Measurements from ENCODE around the gene SWSAP1. TPM values are rescaled to one million over a fixed set of nuclear protein-coding genes. Genes with fewer than 3 reads are reported as not detected.

SWSAP1 gene
- total and polyA plus RNA-seq, 2 of the 8 experiments (the other 6 are each of a cell fraction or from before 2014, with no cell fraction given) = 3.1 to 5.2 TPM

Small RNA genes within 50 kb of the gene (small RNA-seq; reads per million reads assigned to genes)
- gene RF00019 (ENCODE audit: insufficient read depth) = not detected

Other genes with a start within 250 kb of the SWSAP1 start
- gene SPC24, start 218.9 kb upstream of the SWSAP1 start, total RNA-seq (2021; fragmentation: NEBNext Ultra II Directional; extraction: Animal tissue kit (Norgen Biotek cat#: 25700)) = 42.4 and 49.9 TPM in 2 replicates
- 17.7 and 18.0 TPM in 2 replicates for gene SPC24, start 218.9 kb upstream of the SWSAP1 start, polyA plus RNA-seq (2011; rRNA removed)
- 42.3 and 47.9 TPM in 2 replicates for gene KANK2, start 177.1 kb upstream of the SWSAP1 start, total RNA-seq (2021; fragmentation: NEBNext Ultra II Directional; extraction: Animal tissue kit (Norgen Biotek cat#: 25700))
- gene KANK2, start 177.1 kb upstream of the SWSAP1 start, polyA plus RNA-seq (2011; rRNA removed) = 25.2 and 47.7 TPM in 2 replicates
- not detected in 2 replicates for gene ANGPTL8, start 135.0 kb upstream of the SWSAP1 start, total RNA-seq (2021; fragmentation: NEBNext Ultra II Directional; extraction: Animal tissue kit (Norgen Biotek cat#: 25700))
- not detected in 2 replicates for gene ANGPTL8, start 135.0 kb upstream of the SWSAP1 start, polyA plus RNA-seq (2011; rRNA removed)
- 44.1 and 54.7 TPM in 2 replicates for gene DOCK6, start 112.1 kb upstream of the SWSAP1 start, total RNA-seq (2021; fragmentation: NEBNext Ultra II Directional; extraction: Animal tissue kit (Norgen Biotek cat#: 25700))
- gene DOCK6, start 112.1 kb upstream of the SWSAP1 start, polyA plus RNA-seq (2011; rRNA removed) = 25.5 and 48.4 TPM in 2 replicates
- gene TSPAN16, start 78.5 kb upstream of the SWSAP1 start, total RNA-seq (2021; fragmentation: NEBNext Ultra II Directional; extraction: Animal tissue kit (Norgen Biotek cat#: 25700)) = not detected in 2 replicates
- gene TSPAN16, start 78.5 kb upstream of the SWSAP1 start, polyA plus RNA-seq (2011; rRNA removed) = not detected in 2 replicates
- gene RAB3D, start 35.0 kb upstream of the SWSAP1 start, total RNA-seq (2021; fragmentation: NEBNext Ultra II Directional; extraction: Animal tissue kit (Norgen Biotek cat#: 25700)) = 23.8 and 24.4 TPM in 2 replicates
- 17.8 and 23.3 TPM in 2 replicates for gene RAB3D, start 35.0 kb upstream of the SWSAP1 start, polyA plus RNA-seq (2011; rRNA removed)
- 73.5 and 78.2 TPM in 2 replicates for gene TMEM205, start 28.4 kb upstream of the SWSAP1 start, total RNA-seq (2021; fragmentation: NEBNext Ultra II Directional; extraction: Animal tissue kit (Norgen Biotek cat#: 25700))
- 423 and 441 TPM in 2 replicates for gene TMEM205, start 28.4 kb upstream of the SWSAP1 start, polyA plus RNA-seq (2011; rRNA removed)
- gene CCDC159, start 28.1 kb upstream of the SWSAP1 start, total RNA-seq (2021; fragmentation: NEBNext Ultra II Directional; extraction: Animal tissue kit (Norgen Biotek cat#: 25700)) = 4.0 and 5.5 TPM in 2 replicates
- gene CCDC159, start 28.1 kb upstream of the SWSAP1 start, polyA plus RNA-seq (2011; rRNA removed) = 5.4 and 7.1 TPM in 2 replicates
- gene PLPPR2, start 19.2 kb upstream of the SWSAP1 start, total RNA-seq (2021; fragmentation: NEBNext Ultra II Directional; extraction: Animal tissue kit (Norgen Biotek cat#: 25700)) = 9.5 and 11.7 TPM in 2 replicates
- gene PLPPR2, start 19.2 kb upstream of the SWSAP1 start, polyA plus RNA-seq (2011; rRNA removed) = 7.2 and 14.9 TPM in 2 replicates
- gene EPOR, start 9.6 kb downstream of the SWSAP1 start, total RNA-seq (2021; fragmentation: NEBNext Ultra II Directional; extraction: Animal tissue kit (Norgen Biotek cat#: 25700)) = 13.1 and 13.9 TPM in 2 replicates
- 23.4 and 32.3 TPM in 2 replicates for gene EPOR, start 9.6 kb downstream of the SWSAP1 start, polyA plus RNA-seq (2011; rRNA removed)
- 40.9 and 47.8 TPM in 2 replicates for gene RGL3, start 44.6 kb downstream of the SWSAP1 start, total RNA-seq (2021; fragmentation: NEBNext Ultra II Directional; extraction: Animal tissue kit (Norgen Biotek cat#: 25700))
- gene RGL3, start 44.6 kb downstream of the SWSAP1 start, polyA plus RNA-seq (2011; rRNA removed) = 36.9 and 78.7 TPM in 2 replicates
- gene ODAD3, start 60.5 kb downstream of the SWSAP1 start, total RNA-seq (2021; fragmentation: NEBNext Ultra II Directional; extraction: Animal tissue kit (Norgen Biotek cat#: 25700)) = 1.6 and 2.2 TPM in 2 replicates
- 2.1 and 4.4 TPM in 2 replicates for gene ODAD3, start 60.5 kb downstream of the SWSAP1 start, polyA plus RNA-seq (2011; rRNA removed)
- gene PRKCSH, start 61.0 kb downstream of the SWSAP1 start, total RNA-seq (2021; fragmentation: NEBNext Ultra II Directional; extraction: Animal tissue kit (Norgen Biotek cat#: 25700)) = 337 and 341 TPM in 2 replicates
- 97.2 and 267 TPM in 2 replicates for gene PRKCSH, start 61.0 kb downstream of the SWSAP1 start, polyA plus RNA-seq (2011; rRNA removed)
- gene ELAVL3, start 106.4 kb downstream of the SWSAP1 start, total RNA-seq (2021; fragmentation: NEBNext Ultra II Directional; extraction: Animal tissue kit (Norgen Biotek cat#: 25700)) = 1.0 and 2.0 TPM in 2 replicates
- gene ELAVL3, start 106.4 kb downstream of the SWSAP1 start, polyA plus RNA-seq (2011; rRNA removed) = 0.80 and 1.2 TPM in 2 replicates
- gene ZNF653, start 131.2 kb downstream of the SWSAP1 start, total RNA-seq (2021; fragmentation: NEBNext Ultra II Directional; extraction: Animal tissue kit (Norgen Biotek cat#: 25700)) = 7.9 and 9.5 TPM in 2 replicates
- 7.0 and 13.0 TPM in 2 replicates for gene ZNF653, start 131.2 kb downstream of the SWSAP1 start, polyA plus RNA-seq (2011; rRNA removed)
- 53.5 and 55.7 TPM in 2 replicates for gene ECSIT, start 154.5 kb downstream of the SWSAP1 start, total RNA-seq (2021; fragmentation: NEBNext Ultra II Directional; extraction: Animal tissue kit (Norgen Biotek cat#: 25700))
- 74.1 and 118 TPM in 2 replicates for gene ECSIT, start 154.5 kb downstream of the SWSAP1 start, polyA plus RNA-seq (2011; rRNA removed)
- 29.8 and 32.4 TPM in 2 replicates for gene CNN1, start 164.2 kb downstream of the SWSAP1 start, total RNA-seq (2021; fragmentation: NEBNext Ultra II Directional; extraction: Animal tissue kit (Norgen Biotek cat#: 25700))
- gene CNN1, start 164.2 kb downstream of the SWSAP1 start, polyA plus RNA-seq (2011; rRNA removed) = 50.8 and 62.8 TPM in 2 replicates
- 84.2 and 88.4 TPM in 2 replicates for gene ELOF1, start 184.6 kb downstream of the SWSAP1 start, total RNA-seq (2021; fragmentation: NEBNext Ultra II Directional; extraction: Animal tissue kit (Norgen Biotek cat#: 25700))
- gene ELOF1, start 184.6 kb downstream of the SWSAP1 start, polyA plus RNA-seq (2011; rRNA removed) = 101 and 160 TPM in 2 replicates
- gene ACP5, start 203.0 kb downstream of the SWSAP1 start, total RNA-seq (2021; fragmentation: NEBNext Ultra II Directional; extraction: Animal tissue kit (Norgen Biotek cat#: 25700)) = 8.3 and 9.0 TPM in 2 replicates
- 14.3 and 16.5 TPM in 2 replicates for gene ACP5, start 203.0 kb downstream of the SWSAP1 start, polyA plus RNA-seq (2011; rRNA removed)
- gene ZNF627, start 222.8 kb downstream of the SWSAP1 start, total RNA-seq (2021; fragmentation: NEBNext Ultra II Directional; extraction: Animal tissue kit (Norgen Biotek cat#: 25700)) = 13.7 and 15.8 TPM in 2 replicates
- gene ZNF627, start 222.8 kb downstream of the SWSAP1 start, polyA plus RNA-seq (2011; rRNA removed) = 5.4 and 7.2 TPM in 2 replicates